Pulmonary artery endothelial cell (primary cell): ENCODE data around the gene CEACAM6. TPM values are rescaled to one million over a fixed set of nuclear protein-coding genes. Genes with fewer than 3 reads are reported as not detected.
"Not testable (repeated sequence)": the region's sequence is repeated elsewhere in the genome, so short reads cannot be mapped to it uniquely, and the experiment has no call there.

ENCODE experiments used
- DNase-seq: peaks from one replicate; pipeline ENCODE4 v3.0.0-alpha.2; 2011; ENCODE audit warnings: low read depth, low spot score
- total RNA-seq: library from RNA; depleted of rRNA; stranded (reverse); fragments of >200 nt; gene quantifications from 2 replicates; pipeline ENCODE4 v1.2.3, GENCODE V29; 2014

CEACAM6 gene
- total RNA-seq, 1 donor from 2014 or later = not detected

DNA sequence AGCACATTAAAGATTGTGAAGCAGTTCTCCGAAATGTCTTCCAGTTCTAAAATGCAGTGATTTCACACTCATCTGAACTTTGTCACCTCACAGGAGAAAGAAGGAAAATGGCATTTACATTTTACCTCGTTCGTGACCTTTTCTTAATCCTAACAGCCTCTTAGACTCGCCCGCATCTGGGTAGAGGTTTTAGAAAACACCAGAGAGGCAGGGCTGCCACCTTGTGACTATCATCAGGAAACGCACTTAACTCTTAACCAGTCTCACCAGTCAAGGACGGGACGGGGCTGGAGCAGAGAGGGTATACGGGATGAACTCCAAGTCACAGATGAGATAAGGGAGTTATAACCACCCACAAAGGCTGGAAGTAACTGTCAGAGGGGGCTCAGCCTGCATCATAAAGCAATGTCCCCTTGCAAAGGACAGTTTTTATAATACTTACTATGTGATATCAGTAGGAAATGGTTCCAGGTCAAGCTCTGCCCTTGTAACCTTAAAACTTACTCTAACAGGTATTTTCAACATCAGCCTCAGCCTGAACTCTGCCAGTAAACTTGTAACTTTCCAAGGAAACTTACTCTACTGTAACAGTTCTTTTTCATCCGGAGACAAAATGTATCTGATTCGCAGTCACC lies 8.6 kb upstream of the CEACAM6 start:
- no peak for DNase-seq

DNA sequence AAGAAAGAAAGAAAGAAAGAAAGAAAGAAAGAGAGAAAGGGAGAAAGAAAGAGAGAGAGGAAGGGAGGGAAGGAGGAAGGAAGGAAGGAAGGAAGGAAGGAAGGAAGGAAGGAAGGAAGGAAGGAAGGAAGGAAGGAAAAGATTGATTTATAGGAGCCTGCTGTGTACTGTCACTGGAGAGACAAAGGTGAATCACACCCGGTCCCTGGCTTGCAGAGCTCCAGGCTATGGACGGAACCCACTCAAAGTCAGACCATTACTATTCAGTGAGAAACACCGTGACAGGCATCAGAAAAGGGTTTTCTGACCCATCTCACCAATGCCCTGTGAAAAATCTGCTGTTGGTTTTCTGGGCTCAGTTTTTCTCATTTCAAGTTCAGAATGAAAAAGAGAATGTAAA lies 7.3 kb upstream of the CEACAM6 start:
- DNase-seq = no peak

DNA sequence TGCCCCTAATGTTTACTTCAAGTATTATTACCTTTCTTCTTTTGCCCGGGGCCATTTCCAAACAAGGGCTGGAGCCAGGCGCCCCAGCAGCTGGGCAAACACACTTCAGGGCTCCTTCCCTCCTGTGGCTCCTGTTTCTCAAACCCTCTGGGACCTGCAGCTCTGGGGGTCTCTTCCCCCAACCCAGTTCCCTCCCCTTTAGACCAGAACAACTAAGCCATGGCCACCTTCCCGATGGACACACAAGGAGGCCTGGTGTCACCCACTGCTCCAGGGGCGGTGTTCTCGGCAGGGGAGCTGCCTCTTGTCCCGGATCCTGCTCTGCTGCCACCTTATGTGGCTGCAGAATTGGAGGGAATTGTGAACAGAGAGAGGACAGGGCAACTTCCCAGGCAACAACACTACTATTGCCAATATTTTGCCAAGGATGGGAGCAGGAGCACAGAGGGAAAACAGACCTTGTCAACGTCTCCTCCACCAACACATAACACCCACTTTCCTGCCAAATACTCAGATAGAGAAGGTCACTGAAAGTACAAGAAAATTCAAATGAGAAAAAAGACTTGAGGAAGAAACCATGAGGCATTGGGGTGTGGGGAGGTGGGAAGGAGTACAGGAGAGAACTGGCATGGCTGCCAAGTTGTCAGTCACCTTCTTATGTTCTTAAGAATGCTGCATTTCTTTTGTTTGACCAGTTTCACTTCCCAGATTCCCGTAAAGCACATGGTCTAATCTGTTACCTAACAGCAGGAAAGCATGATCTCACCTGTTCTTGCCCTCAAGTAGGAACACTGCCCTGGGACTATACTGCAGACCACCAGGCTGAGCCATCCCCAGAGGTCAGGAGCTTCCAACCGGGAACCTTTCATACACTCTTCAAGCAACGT lies 4.8 kb upstream of the CEACAM6 start:
- DNase-seq = not testable (repeated sequence)

DNA sequence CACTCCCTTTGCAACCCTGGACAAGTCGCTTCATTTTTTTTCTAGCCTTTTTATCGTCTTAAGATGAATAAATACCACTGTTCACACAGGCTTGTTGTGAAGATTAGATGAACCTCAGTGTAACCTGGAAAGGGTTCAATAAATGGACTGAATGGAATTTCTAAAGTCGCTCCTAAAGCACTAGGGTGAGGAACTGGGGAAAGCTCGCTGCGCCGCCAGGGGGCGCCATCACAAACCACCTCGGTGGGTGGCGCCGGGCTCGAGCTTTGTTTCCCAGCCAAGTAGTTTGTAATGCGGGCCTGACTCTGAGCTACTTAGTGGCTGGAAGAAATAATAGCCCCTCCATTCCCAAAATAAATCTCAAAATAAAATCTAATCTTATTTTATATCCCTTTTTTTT lies 2.2 kb upstream of the CEACAM6 start:
- no peak for DNase-seq

DNA sequence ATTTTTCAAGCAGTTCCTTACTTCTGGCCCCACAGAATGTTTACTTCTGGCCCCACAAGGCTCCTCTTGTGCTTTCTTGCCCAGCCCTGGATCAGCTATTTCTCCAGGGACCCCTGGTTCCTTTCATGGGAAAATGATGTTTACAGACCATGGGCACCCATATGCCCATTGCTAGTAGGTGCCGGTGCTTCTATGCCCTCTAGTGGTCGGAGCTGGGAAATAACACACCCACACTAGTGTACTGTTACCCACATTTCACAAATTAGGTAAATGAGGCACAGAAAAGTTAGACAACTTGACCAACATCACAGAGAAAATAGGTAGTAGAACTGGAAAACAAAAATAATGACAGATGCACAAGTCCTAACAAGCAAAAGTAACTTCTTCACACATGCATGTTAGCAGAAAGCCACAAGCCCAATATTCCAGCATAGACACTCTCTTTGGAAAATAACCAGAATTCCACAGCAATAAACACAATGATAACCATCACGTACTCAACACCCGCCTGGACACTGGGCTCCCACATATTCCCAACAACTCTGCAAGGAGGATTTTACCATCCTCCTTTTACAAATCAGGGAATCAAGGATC lies 1.3 kb upstream of the CEACAM6 start:
- no peak for DNase-seq

DNA sequence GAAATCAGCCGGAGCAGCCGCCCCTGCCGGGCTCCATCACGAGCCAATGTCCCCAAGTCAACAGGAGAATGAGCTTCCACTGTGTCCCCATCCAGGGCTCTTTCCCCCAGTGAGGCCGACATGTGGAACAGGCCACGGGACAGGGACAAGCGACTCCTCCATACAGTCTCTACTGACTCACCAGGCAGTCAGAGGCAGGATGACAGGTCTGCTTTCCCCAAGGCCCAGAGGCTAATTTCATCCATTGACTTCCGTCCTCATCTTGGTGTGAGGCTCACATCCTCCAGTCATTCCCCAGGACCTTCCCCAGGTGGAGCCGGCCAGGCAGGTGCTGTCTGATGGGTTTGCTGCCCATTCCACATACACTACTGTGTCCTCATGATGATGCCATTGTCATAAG lies 3.5 kb downstream of the CEACAM6 start:
- no peak for DNase-seq

DNA sequence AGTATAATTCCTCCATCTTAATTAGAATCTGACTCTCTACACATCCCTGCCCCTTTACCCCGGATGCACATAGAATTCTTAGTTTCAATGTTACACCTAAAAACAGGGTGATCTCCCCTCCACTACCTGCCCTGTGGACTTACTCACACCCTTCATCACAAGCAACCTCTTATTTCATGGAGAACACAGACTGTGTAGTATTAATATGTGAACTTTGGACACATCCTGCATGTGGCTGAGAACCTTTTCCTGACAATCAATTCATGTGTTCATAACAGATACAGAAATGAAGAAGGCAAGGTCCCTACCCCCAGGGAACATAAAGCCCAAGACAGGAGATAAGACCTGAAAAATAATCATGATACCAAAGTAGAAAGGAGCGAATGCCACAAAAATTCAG lies 11.8 kb downstream of the CEACAM6 start:
- DNase-seq = no peak

DNA sequence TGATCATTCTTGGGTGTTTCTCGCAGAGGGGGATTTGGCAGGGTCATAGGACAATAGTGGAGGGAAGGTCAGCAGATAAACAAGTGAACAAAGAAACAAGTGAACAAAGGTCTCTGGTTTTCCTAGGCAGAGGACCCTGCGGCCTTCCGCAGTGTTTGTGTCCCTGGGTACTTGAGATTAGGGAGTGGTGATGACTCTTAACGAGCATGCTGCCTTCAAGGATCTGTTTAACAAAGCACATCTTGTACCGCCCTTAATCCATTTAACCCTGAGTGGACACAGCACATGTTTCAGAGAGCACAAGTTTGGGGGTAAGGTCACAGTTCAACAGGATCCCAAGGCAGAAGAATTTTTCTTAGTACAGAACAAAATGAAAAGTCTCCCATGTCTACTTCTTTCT lies 12.8 kb downstream of the CEACAM6 start:
- not testable (repeated sequence) for DNase-seq

DNA sequence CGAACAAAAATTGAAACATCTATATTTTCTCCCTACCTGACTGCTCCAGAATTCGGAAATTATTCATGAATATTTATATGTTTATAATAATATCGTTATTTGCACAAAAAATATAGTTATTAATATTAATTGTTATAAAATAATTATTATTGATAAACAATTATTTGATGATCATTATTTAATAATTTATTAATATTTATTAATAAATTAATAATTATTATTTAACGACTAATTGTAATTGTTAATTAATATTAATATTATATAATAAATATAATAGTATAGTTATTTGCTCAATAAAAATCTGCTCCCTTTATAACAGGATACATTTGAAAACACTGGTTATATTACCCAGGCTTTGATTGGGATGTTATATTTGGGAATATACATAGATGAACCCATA lies 14.3 kb downstream of the CEACAM6 start:
- no peak for DNase-seq

DNA sequence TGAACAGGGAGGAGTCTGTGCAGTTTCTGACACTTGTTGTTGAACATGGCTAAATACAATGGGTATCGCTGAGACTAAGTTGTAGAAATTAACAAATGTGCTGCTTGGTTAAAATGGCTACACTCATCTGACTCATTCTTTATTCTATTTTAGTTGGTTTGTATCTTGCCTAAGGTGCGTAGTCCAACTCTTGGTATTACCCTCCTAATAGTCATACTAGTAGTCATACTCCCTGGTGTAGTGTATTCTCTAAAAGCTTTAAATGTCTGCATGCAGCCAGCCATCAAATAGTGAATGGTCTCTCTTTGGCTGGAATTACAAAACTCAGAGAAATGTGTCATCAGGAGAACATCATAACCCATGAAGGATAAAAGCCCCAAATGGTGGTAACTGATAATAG lies 16.1 kb downstream of the CEACAM6 start:
- no peak for DNase-seq

DNA sequence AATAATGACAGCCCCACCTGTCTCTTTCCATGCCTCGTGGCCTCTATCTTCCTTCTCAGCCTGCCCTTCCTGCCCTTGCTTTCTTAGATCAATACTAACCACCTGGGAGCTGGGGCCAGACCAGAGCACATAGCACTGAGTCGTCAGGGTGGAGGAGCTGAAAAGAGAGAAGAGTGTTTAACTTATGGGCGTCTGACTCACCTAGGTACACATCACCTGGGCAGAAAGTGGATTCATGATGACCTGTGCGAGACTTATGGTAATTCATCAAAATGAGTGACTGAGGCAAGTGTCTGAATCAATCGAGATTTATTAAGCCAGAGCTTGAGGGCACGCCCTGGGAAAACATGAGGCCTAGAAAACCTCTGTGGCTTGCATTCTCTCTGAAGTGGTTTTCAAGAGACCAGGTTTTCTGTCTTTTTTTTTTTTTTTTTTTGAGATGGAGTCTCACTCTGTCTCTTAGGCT lies 19.2 kb downstream of the CEACAM6 start:
- DNase-seq = no peak

DNA sequence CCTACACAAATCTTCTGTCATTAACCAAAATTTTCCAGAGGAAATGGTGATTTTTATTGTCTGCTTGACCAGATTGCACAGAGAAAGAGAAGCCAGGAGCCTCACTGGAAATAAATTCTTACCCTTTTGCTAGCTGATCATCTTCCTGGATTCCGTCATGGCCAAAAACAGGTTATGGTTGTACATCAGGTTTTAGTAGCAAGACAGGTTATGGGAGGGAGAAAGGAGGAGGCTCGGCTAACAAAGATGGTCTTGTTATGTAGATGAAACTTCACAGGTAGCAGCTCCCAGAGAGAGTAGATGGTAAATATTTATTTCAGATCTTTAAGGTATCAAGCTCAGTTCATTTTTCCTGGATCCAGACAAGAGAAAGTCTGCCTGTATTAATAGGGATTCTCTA lies 21.4 kb downstream of the CEACAM6 start:
- DNase-seq = no peak

DNA sequence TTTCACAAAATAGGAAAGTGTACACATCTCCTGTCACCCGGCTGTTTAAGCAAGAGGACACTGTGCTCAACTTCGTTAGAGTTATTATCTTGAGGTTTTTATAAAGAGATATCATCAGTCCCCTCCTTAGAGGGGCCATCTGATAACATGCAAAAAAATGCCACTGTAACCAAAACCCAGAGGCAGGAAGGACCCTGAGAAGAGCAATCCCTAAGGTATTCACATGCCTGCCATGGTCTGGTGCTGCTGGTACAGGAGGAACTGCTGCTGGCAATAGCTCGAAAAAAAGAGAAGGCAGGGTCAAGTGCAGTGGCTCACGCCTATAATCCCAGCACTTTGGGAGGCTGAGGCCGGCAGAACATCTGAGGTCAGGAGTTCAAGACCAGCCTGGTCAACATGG lies 28.3 kb downstream of the CEACAM6 start:
- no peak for DNase-seq

DNA sequence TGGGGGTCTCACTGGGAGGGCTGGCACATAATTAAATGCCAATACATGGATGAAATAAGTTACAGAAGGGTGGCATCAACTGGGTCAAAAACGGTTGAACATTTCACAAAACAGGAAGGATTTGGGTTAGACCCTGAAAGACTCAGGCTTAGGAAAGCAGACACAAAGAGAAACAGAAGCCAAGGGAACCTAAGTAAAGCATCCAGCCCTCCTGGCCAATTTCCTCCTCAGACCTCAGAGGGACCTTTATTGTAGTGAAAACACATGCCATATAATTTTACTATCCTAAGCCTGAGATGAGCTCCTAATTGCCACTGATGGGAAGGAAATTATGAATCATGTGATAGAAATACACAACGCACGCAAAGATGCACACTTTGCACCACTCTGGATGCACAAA lies 29.0 kb downstream of the CEACAM6 start:
- DNase-seq = no peak

DNA sequence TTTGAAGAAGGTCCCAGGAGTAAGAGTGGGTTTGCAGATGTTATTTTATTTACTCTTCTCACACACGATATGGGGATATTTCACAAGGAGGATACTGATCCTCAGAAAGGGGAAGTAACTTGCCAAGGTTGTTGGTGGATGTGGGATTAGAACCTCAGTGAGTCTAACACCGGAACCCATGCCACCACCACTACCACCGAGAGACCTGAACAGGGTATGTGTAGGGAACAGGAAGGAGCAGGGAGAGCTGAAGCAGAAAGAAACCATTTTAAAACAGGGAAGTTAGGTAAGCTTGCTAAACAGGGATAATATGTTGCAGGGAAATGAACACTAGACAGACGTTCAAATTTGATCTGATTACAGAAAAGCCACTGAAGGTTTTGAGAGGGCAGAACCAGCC lies 29.4 kb downstream of the CEACAM6 start:
- no peak for DNase-seq

DNA sequence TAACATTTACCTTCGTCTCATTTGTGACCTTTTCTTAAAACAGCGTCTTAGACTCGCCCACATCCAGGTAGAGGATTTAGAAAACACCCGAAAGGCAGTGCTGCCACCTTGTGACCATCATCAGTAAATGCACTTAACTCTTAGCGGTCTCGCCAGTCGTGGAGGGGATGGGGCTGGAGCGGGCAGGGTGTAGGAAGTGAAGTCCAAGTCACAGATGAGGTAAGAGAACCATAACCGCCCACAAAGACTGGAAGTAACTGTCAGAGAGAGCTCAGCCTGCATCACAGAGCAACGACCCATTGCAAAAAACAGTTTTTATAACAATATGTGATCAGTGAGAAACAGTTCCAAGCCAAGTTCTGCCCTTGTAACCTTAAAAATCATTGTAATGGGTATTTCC lies 30.3 kb downstream of the CEACAM6 start:
- peak; percentile 37 for DNase-seq

DNA sequence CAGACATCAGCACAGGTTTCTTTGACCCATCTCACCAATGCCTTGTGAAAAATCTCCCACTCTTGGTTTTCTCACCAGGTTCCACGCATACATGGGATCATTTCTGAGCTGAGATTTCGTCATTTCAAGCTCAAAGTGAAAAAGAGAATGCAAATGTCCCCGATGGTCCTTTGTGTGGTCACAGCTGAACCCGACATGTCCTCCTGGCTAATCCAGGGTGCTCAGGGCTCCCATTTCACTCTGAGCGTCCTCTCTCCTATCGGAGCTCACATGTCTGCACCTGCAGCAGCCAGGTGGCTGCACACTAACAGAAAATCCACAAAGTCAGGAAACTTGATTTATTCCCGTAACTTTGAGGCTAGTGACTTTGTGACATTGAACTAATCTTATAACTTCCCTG lies 31.7 kb downstream of the CEACAM6 start:
- no peak for DNase-seq

DNA sequence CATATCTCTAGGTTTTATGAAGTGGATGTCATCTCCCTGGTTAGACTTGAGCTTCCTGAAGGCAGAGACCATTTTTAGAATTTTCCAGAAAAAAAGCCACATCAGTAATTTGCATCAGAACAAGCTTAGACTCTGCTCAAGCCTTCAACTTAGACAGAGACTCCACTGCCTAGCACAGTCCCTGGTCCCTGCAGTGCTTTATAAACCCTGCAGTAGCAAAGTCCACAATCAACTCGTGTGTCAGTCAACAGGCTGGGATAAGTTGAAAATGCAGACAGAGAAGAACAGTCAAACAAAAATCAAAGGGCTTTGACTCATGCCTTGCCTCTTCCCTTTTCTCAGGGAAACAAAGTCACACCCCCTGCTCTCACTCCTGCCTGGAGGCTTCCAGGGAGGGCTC lies 33.2 kb downstream of the CEACAM6 start:
- not testable (repeated sequence) for DNase-seq

DNA sequence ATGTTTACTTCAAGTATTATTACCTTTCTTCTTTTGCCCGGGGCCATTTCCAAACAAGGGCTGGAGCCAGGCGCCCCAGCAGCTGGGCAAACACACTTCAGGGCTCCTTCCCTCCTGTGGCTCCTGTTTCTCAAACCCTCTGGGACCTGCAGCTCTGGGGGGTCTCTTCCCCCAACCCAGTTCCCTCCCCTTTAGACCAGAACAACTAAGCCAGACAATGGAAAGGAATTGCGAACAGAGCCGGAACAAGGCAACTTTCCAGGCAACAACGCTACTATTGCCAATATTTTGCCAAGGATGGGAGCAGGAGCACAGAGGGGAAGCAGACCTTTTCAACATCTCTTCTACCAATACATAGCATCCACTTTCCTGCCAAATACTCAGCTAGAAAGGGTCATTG lies 33.7 kb downstream of the CEACAM6 start:
- not testable (repeated sequence) for DNase-seq

DNA sequence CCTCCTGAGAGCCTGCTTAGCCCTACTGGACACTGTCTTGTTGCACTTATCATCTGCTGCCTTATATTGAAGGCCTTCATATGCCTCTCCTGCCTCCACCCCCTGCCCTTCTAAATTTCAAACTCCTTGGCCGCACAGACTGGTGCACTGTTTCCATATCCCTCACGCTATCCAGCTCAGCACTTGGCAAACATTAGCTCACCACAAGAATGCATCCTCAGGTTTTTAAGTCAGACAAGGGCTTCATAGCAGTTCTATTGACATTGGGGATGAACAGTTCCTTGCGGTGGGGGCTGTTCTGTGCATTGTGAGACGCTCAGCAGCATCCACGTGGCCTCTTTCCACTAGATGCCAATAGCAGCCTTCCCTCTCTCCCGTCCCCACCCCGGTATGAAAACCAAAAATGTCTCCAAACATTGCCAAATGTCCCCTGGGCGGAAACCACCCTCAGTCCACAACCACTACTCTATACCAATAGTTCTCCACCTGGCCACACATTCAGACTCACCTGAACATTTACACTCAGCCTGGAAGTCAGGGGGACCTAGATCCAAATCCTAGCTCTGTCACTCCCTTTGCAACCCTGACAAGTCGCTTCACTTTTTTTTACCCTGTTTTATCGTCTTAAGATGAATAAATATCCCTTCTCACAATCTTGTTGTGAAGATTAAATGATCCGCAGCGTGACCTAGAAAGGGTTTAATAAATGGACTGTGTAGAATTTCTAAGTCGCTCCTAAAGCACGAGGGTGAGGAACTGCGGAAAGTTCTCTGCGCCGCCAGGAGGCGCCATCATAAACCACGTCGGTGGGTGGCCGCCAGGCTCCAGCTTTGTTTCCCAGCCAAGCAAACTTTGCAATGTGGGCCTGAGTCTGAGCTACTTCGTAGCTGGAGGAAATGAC lies 37.4 kb downstream of the CEACAM6 start:
- DNase-seq = peak; percentile 13

DNA sequence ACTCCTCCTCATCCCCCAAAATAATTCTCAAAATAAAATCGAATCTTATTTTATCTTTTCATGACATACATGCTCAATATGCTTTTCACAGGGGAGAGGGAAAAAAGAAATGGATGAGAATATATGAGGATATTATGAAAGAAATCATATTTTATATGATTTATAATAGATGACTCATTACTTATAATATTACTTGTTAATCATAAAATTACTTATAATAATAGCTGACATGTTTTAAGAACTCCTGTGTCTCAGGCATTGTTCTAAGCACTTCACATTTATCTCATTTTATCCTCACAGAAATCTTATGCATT lies 38.0 kb downstream of the CEACAM6 start:
- no peak for DNase-seq

DNA sequence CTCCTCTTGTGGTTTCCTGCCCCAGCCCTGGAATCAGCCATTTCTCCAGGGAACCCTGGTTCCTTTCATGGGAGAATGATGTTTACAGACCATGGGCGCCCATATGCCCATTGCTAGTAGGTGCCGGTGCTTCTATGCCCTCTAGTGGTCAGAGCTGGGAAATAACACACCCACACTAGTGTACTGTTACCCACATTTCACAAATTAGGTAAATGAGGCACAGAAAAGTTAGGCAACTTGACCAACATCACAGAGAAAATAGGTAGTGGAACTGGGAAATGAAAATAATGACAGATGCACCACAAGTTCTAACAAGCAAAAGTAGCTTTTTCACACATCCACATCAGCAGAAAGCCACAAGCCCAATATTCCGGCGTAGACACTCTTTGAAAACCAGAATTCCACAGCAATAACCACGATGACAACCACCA lies 39.7 kb downstream of the CEACAM6 start:
- DNase-seq = no peak
